Body of pancreas (tissue), 4 donors: ENCODE measurements around the gene SEMA3F. TPM values are rescaled to one million over a fixed set of nuclear protein-coding genes. Genes with fewer than 3 reads are reported as not detected.
A peak's percentile ranks its signal among the peaks of the same experiment; 100 is the strongest.

ENCODE experiments used
- ATAC-seq: fragments of 150-250 bp; one replicate; pipeline ENCODE4 v1.9.1; 2016
- DNase-seq, 4 donors: peaks; one replicate each; pipeline ENCODE4 v3.0.0-alpha.2; 2019
- H3K27ac ChIP-seq, 4 donors: fragments of 200-600 bp; sonication (generic); 1 replicate in 3 of 4; 2 replicates in 1 of 4; pipeline versions ENCODE4 v1.5.1 to v1.6.1; 2016 to 2019; ENCODE audit warnings: mild to moderate bottlenecking in 1 of 4, mixed read lengths in 1 of 4, moderate library complexity in 1 of 4
- H3K27me3 ChIP-seq, 2 donors: fragments of 200-600 bp; sonication (generic); one replicate each; pipeline ENCODE4 v1.6.0; 2016; ENCODE audit warnings: mild to moderate bottlenecking in 1 of 2
- H3K36me3 ChIP-seq, 2 donors: fragments of 200-600 bp; sonication (generic); replicated peaks in 1 of 2; 2 replicates each; pipeline ENCODE4 v1.5.1; 2016; ENCODE audit warnings: low read depth in 2 of 2; ENCODE audit not compliant: insufficient read depth in 1 of 2
- H3K4me1 ChIP-seq: fragments of 200-600 bp; sonication (generic); one replicate; pipeline ENCODE4 v1.6.0; 2016
- H3K4me3 ChIP-seq, 2 donors: fragments of 200-600 bp; sonication (generic); 1 replicate in 1 of 2; 2 replicates in 1 of 2; pipeline ENCODE4 v1.5.1; 2016 to 2019
- H3K9me3 ChIP-seq, 3 donors: fragments of 200-600 bp; sonication (generic); 1 replicate in 2 of 3; 2 replicates in 1 of 3; pipeline ENCODE4 v1.5.1; 2016
- POLR2A ChIP-seq, 3 donors: fragments of 450-650 bp; IDR thresholded peaks; one replicate each; pipeline ENCODE4 v1.6.1; 2016; ENCODE audit warnings: antibody characterized with exemption in 3 of 3, mild to moderate bottlenecking in 2 of 3
- WGBS, 2 donors: methylation state at CpG; one replicate each; pipeline ENCODE4 v1.1.5; 2017; 5-methylcytosine and 5-hydroxymethylcytosine counted together
- intact Hi-C: fragments of 100-400 bp; cut with DNase I; formaldehyde crosslinking; loops from one replicate; pipeline ENCODE4 v1.15.1; 2023
- total RNA-seq, 2 donors: library from RNA; depleted of rRNA; stranded (reverse); fragments of >200 nt; gene quantifications; one replicate each; pipeline ENCODE4 v1.1.0, GENCODE V29; 2016
- TF ChIP-seq, protein P1 (sequence below), 7 experiments: fragments of 450-650 bp in 4 of 7; fragments of 200-600 bp in 3 of 7; sonication (generic) in 3 of 7; IDR thresholded peaks; one replicate each; pipeline ENCODE4 v1.5.1; 2016 to 2019; ENCODE audit warnings: antibody characterized with exemption in 7 of 7

SEMA3F gene
- total RNA-seq, 2 donors from 2014 or later, result 5.2 to 25.4 TPM

DNA sequence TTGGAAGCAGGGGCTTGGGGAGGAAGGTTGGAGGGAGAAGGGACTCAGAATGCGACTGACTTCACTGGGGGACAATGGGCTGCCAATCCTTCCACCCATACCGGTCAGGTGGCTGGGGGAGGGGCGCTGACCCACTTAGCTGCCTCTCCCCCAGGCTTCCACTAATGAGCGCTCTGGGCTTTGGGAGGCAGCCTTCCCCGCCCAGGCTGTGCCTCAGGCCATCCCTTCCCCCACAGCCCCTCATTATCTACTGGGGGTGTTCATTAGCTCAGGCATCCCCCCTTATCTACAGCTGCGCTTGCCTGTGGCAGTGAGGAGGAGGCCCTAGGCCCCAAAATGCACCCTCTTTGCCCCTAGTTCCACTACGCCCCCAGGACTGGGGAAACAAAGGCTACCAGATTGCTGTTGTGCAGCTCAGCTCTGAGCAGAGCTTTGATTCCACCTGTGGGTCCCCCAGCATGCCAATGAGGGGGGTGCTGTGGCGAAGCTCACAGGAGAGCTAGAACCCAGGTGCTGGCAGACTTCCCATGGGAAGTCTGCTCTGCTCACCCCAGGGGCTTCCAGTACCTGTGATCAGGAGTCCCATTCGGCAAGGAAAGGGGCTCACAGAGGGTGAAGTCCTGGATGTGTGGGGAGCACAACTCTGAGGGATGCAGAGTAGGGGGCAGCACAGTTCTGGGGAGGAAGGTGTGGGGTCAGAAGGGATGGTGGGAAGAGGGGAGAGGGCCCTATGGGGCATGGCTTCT is 29.4 kb upstream of the SEMA3F start:
- no peak for ATAC-seq
- 64 to 84% methylated on average over 7 to 9 of the region's 9 CpGs for WGBS, 2 donors
- Histone ChIP-seq H3K4me1 (peaks cover 16% of the 10 kb centered on the region), H3K27ac (no peak overlapping the region), H3K36me3 (no peaks in the 10 kb centered on the region), H3K9me3 (no peaks in the 10 kb centered on the region), H3K27me3 (no peaks in the 10 kb centered on the region), H3K4me3 (no peak overlapping the region)
- intact Hi-C loops, result no loop called here
- TF ChIP-seq, protein P1, sequence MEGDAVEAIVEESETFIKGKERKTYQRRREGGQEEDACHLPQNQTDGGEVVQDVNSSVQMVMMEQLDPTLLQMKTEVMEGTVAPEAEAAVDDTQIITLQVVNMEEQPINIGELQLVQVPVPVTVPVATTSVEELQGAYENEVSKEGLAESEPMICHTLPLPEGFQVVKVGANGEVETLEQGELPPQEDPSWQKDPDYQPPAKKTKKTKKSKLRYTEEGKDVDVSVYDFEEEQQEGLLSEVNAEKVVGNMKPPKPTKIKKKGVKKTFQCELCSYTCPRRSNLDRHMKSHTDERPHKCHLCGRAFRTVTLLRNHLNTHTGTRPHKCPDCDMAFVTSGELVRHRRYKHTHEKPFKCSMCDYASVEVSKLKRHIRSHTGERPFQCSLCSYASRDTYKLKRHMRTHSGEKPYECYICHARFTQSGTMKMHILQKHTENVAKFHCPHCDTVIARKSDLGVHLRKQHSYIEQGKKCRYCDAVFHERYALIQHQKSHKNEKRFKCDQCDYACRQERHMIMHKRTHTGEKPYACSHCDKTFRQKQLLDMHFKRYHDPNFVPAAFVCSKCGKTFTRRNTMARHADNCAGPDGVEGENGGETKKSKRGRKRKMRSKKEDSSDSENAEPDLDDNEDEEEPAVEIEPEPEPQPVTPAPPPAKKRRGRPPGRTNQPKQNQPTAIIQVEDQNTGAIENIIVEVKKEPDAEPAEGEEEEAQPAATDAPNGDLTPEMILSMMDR (IDR thresholded peaks at IDR 0.05), result no peak
- TF ChIP-seq POLR2A (IDR thresholded peaks at IDR 0.05), result no peak
- no peak for DNase-seq

- no peaks in the 10 kb centered on the region for H3K9me3 ChIP-seq
- no peaks in the 10 kb centered on the region for H3K36me3 ChIP-seq
- H3K27me3 ChIP-seq, result no peaks in the 10 kb centered on the region
- DNase-seq (peak in 2 of 4 donors; percentile 48 to 63), ATAC-seq (no peak)
- TF ChIP-seq, protein P1 (IDR thresholded peaks at IDR 0.05), result no peak
- TF ChIP-seq POLR2A (IDR thresholded peaks at IDR 0.05), result no peak
- no peak overlapping the region for H3K4me3 ChIP-seq
- intact Hi-C loops, result no loop called here
- peaks cover 16% of the 10 kb centered on the region for H3K4me1 ChIP-seq
- 47 to 50% methylated on average over 13 to 16 of the region's 16 CpGs for WGBS, 2 donors
- no peak overlapping the region for H3K27ac ChIP-seq
Measured at GRCh38 chr3:50126287-50127211, 28.6 kb upstream of the SEMA3F start.

- TF ChIP-seq, protein P1 (IDR thresholded peaks at IDR 0.05), result no peak
- no peak for TF ChIP-seq POLR2A (IDR thresholded peaks at IDR 0.05)
- 71 to 81% methylated on average over 8 of the region's 8 CpGs for WGBS, 2 donors
- Histone ChIP-seq H3K36me3 (no peaks in the 10 kb centered on the region), H3K27ac (no peak overlapping the region), H3K9me3 (no peaks in the 10 kb centered on the region), H3K27me3 (no peaks in the 10 kb centered on the region), H3K4me1 (peaks cover 16% of the 10 kb centered on the region), H3K4me3 (no peak overlapping the region)
- no peak for ATAC-seq
- intact Hi-C loops, result no loop called here
- DNase-seq, result no peak
Measured at GRCh38 chr3:50127251-50127691, 27.9 kb upstream of the SEMA3F start.

- WGBS, 2 donors, result 68 to 84% methylated on average over 4 of the region's 4 CpGs
- Histone ChIP-seq H3K27ac (no peak overlapping the region), H3K9me3 (no peaks in the 10 kb centered on the region), H3K27me3 (no peaks in the 10 kb centered on the region), H3K4me1 (peaks cover 16% of the 10 kb centered on the region), H3K4me3 (no peak overlapping the region), H3K36me3 (no peaks in the 10 kb centered on the region)
- no peak for ATAC-seq
- intact Hi-C loops, result no loop called here
- TF ChIP-seq, protein P1 (IDR thresholded peaks at IDR 0.05), result no peak
- TF ChIP-seq POLR2A (IDR thresholded peaks at IDR 0.05), result no peak
- DNase-seq, result no peak
Measured at GRCh38 chr3:50128001-50128400, 27.1 kb upstream of the SEMA3F start.
